HUES6 (cell line): ENCODE results near the gene POLR2H.
A peak's percentile ranks its signal among the peaks of the same experiment; 100 is the strongest.

Experiments
- H3K27ac ChIP-seq: 2 replicates; pipeline ENCODE4 v1.7.0; 2013; ENCODE audit warnings: low read depth, mild to moderate bottlenecking, low read length, inconsistent platforms
- H3K27me3 ChIP-seq: 2 replicates; pipeline ENCODE4 v1.6.1; 2013; ENCODE audit warnings: low read length; ENCODE audit not compliant: control insufficient read depth, insufficient read depth
- H3K36me3 ChIP-seq: 2 replicates; pipeline ENCODE4 v1.6.1; 2013; ENCODE audit warnings: low read length; ENCODE audit not compliant: control insufficient read depth, insufficient read depth
- H3K4me1 ChIP-seq: 2 replicates; pipeline ENCODE4 v1.6.1; 2013; ENCODE audit warnings: low read length; ENCODE audit not compliant: control insufficient read depth, insufficient read depth
- H3K4me3 ChIP-seq: 2 replicates; pipeline ENCODE4 v1.5.1; 2013; ENCODE audit warnings: low read depth, low read length
- H3K9ac ChIP-seq: one replicate; pipeline ENCODE4 v1.6.1; 2013; ENCODE audit warnings: mild to moderate bottlenecking, low read length
- H3K9me3 ChIP-seq: 2 replicates; pipeline ENCODE4 v1.6.1; 2013; ENCODE audit warnings: low read depth, low read length; ENCODE audit not compliant: control insufficient read depth, insufficient read depth

The POLR2H gene

GRCh38 chr3:184361932-184362667 is 590 bp downstream of the POLR2H start:
- H3K4me1 ChIP-seq = peaks cover 20% of the 10 kb centered on the region
- H3K4me3 ChIP-seq = peak overlapping the region; percentile 71
- H3K27ac ChIP-seq = peak overlapping the region; percentile 36; the same call in 1 of the 2 replicates
- no peaks in the 10 kb centered on the region for H3K9me3 ChIP-seq
- H3K9ac ChIP-seq = peak overlapping the region; percentile 75
- H3K36me3 ChIP-seq = peaks cover 38% of the 10 kb centered on the region
- H3K27me3 ChIP-seq = peaks cover 14% of the 10 kb centered on the region

DNA sequence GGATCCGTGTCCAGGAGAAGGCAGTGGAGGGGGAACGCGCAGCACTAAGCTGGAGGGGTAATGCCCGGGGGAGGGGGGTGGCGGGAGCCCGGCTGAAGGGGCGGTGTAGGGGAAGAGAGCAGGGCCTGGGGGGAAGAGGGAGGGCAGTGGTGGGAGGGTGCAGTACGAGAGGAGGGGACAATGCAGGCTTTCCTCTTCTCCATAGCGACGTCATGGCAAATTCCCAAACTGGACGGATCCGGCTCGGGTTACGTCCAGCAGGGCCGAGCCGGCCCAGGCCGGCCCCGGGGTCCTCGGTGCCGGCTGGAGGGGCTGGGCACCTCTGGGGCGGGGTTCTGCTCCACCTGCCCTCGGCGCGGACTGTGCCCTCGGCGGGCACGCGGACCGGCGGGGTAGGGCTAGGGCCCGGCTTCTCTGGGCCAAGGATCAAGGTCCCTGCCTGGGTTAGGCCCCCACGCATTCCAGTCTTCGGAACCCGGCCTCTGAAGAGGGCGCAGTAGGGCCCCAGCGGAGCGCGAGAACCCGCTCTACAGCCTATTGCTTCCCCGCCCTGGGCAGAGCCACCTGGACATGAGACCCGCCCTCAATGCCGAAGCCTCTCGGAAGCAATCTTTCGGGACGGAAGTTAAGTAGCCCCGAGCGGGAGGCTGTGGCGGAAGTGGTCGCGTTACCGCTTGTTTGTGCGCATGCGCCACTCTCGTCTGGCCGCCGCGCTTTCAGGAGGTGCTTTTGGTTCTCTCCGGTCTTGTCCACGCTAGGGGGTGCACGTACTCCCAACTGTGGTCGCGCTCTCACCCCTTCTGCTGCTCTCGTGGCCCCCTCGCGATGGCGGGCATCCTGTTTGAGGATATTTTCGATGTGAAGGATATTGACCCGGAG is 1.4 kb downstream of the POLR2H start:
- H3K4me3 ChIP-seq = peak overlapping the region; percentile 71
- peaks cover 14% of the 10 kb centered on the region for H3K27me3 ChIP-seq
- H3K9me3 ChIP-seq = no peaks in the 10 kb centered on the region
- H3K27ac ChIP-seq = peak overlapping the region; percentile 85
- peaks cover 38% of the 10 kb centered on the region for H3K36me3 ChIP-seq
- H3K4me1 ChIP-seq = peaks cover 20% of the 10 kb centered on the region
- H3K9ac ChIP-seq = peak overlapping the region; percentile 75

- peaks cover 45% of the 10 kb centered on the region for H3K36me3 ChIP-seq
- no peak overlapping the region for H3K27ac ChIP-seq
- H3K4me1 ChIP-seq = peaks cover 8% of the 10 kb centered on the region
Observed at GRCh38 chr3:184366619-184367289, 5.2 kb downstream of the POLR2H start.

GRCh38 chr3:184368116-184368515 is 6.6 kb downstream of the POLR2H start:
- peaks cover 45% of the 10 kb centered on the region for H3K36me3 ChIP-seq
- H3K27ac ChIP-seq = no peak overlapping the region
- no peaks in the 10 kb centered on the region for H3K9me3 ChIP-seq
- H3K4me3 ChIP-seq = no peak overlapping the region
- no peak overlapping the region for H3K9ac ChIP-seq
- 0 out of 2 replicates have a peak, but pooled peaks cover under 1% of the 10 kb centered on the region for H3K27me3 ChIP-seq
- H3K4me1 ChIP-seq = peaks cover 10% of the 10 kb centered on the region

More at GRCh38 chr3:184366619-184367289, 5.2 kb downstream of the POLR2H start:
- Histone ChIP-seq H3K4me3 (no peak overlapping the region), H3K9ac (no peak overlapping the region), H3K27me3 (no peaks in the 10 kb centered on the region), H3K9me3 (no peaks in the 10 kb centered on the region)

GRCh38 chr3:184368586-184369183 is 7.2 kb downstream of the POLR2H start:
- Histone ChIP-seq H3K36me3 (peaks cover 45% of the 10 kb centered on the region), H3K9ac (no peak overlapping the region), H3K27me3 (peaks cover 6% of the 10 kb centered on the region; the same call in 1 of the 2 replicates), H3K4me1 (peaks cover 10% of the 10 kb centered on the region), H3K27ac (no peak overlapping the region), H3K4me3 (no peak overlapping the region), H3K9me3 (no peaks in the 10 kb centered on the region)

GRCh38 chr3:184371570-184372018 is 10.1 kb downstream of the POLR2H start:
- H3K9me3 ChIP-seq = no peaks in the 10 kb centered on the region
- no peak overlapping the region for H3K4me3 ChIP-seq
- H3K27me3 ChIP-seq = peaks cover 10% of the 10 kb centered on the region; the same call in 1 of the 2 replicates
- H3K4me1 ChIP-seq = peaks cover 21% of the 10 kb centered on the region
- no peak overlapping the region for H3K27ac ChIP-seq
- H3K9ac ChIP-seq = no peak overlapping the region
- peaks cover 27% of the 10 kb centered on the region for H3K36me3 ChIP-seq

GRCh38 chr3:184372296-184372821 is 10.8 kb downstream of the POLR2H start:
- H3K9ac ChIP-seq = no peak overlapping the region
- no peak overlapping the region for H3K27ac ChIP-seq
- peaks cover 19% of the 10 kb centered on the region for H3K36me3 ChIP-seq
- no peaks in the 10 kb centered on the region for H3K9me3 ChIP-seq
- no peak overlapping the region for H3K4me3 ChIP-seq
- H3K4me1 ChIP-seq = peaks cover 24% of the 10 kb centered on the region
- peaks cover 10% of the 10 kb centered on the region; the same call in 1 of the 2 replicates for H3K27me3 ChIP-seq

GRCh38 chr3:184372911-184373310 is 11.4 kb downstream of the POLR2H start:
- H3K4me1 ChIP-seq = peaks cover 29% of the 10 kb centered on the region
- no peak overlapping the region for H3K27ac ChIP-seq
- H3K36me3 ChIP-seq = peaks cover 16% of the 10 kb centered on the region
- H3K4me3 ChIP-seq = no peak overlapping the region
- peaks cover 12% of the 10 kb centered on the region for H3K27me3 ChIP-seq
- no peak overlapping the region for H3K9ac ChIP-seq
- H3K9me3 ChIP-seq = no peaks in the 10 kb centered on the region

DNA sequence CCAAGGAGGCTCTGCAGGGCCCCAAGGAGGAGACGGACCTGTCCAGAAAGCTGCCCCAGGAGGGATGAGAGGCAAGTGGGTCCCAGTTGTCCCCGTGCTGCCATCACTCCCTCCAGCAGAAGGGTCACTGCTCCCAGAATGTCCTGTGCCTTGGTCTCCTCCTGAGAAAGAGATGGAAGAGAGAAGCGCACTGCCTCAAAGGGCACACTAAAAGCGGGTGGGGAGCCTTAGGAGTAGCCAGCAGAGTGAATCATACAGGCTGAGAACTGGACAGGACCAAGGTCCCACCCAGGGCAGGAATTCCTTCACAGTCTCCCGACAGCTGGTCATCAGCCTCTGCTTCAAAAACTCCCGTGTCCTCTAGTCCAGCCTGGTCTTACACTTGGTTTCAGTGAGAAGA is 11.9 kb downstream of the POLR2H start:
- Histone ChIP-seq H3K4me3 (no peak overlapping the region), H3K36me3 (peaks cover 11% of the 10 kb centered on the region), H3K27me3 (peaks cover 17% of the 10 kb centered on the region), H3K9me3 (no peaks in the 10 kb centered on the region), H3K4me1 (peaks cover 34% of the 10 kb centered on the region), H3K27ac (no peak overlapping the region), H3K9ac (no peak overlapping the region)

DNA sequence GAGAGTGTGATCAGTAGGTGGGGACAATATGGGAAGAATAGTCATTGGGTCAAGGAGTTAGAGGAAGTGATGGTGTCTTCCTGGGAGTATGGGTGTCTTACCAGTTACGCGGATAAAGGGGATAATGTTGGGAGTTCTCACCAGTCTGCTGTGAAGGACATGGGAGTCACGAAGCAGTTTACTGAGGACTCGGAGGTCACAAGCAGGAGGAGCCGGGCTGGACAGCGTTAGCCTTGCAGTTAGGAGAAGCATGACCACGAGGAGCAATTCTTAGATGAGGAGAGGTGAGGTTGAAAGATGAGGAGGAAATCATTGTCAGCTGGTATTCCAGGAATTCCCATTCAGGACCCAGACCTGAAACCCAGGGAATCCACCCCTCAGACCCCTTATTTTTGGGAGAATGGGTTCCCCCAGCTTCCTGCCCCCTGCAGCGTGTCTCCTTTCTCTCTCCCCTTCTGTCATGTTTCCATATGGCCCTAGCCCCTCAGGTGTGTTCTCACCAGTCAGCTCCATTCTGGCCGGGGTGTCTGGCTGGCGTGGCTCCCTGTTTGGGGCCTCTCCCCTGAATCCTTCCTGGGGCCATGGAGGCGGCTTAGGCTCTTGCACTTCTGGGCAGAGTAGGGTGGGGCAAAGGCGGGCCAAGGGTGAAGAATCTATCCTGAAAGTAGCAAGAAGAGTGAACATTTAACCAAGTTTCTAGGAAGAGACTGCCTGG is 14.4 kb downstream of the POLR2H start:
- H3K27ac ChIP-seq = no peak overlapping the region
- H3K9me3 ChIP-seq = no peaks in the 10 kb centered on the region
- H3K27me3 ChIP-seq = peaks cover 34% of the 10 kb centered on the region
- H3K36me3 ChIP-seq = no peaks in the 10 kb centered on the region
- no peak overlapping the region for H3K4me3 ChIP-seq
- H3K4me1 ChIP-seq = peaks cover 47% of the 10 kb centered on the region
- no peak overlapping the region for H3K9ac ChIP-seq
